Islet of Langerhans (tissue), 1 donor: Measurements from ENCODE around the gene LNPEP.

ENCODE experiments used
- FAIRE-seq: peaks from one replicate; lab custom pipeline; 2011; peaks lifted over from hg19 to GRCh38; lab: Jason Lieb, UNC

LNPEP gene

GRCh38 chr5:96935559-96936430 lies at the start of gene LNPEP:
Gene LNPEP (plus strand): TSS chr5:96936080. CDS start chr5:96936156, 76 bp downstream.
- no peak for FAIRE-seq

- no peak for FAIRE-seq
Measured at GRCh38 chr5:96893342-96893741, 42.5 kb upstream of the LNPEP start.

- FAIRE-seq = no peak
Measured at GRCh38 chr5:96896276-96896675, 39.6 kb upstream of the LNPEP start.

- no peak for FAIRE-seq
Measured at GRCh38 chr5:96896806-96897205, 39.1 kb upstream of the LNPEP start.

GRCh38 chr5:96901384-96901783 lies 34.5 kb upstream of the LNPEP start:
- no peak for FAIRE-seq

- no peak for FAIRE-seq
Measured at GRCh38 chr5:96901841-96902240, 34.0 kb upstream of the LNPEP start.

GRCh38 chr5:96902876-96903275 lies 33.0 kb upstream of the LNPEP start:
- no peak for FAIRE-seq

- no peak for FAIRE-seq
Measured at GRCh38 chr5:96903300-96903699, 32.6 kb upstream of the LNPEP start.

- no peak for FAIRE-seq
Measured at GRCh38 chr5:96904054-96904931, 31.6 kb upstream of the LNPEP start.

GRCh38 chr5:96905864-96906263 lies 30.0 kb upstream of the LNPEP start:
- FAIRE-seq = no peak

- no peak for FAIRE-seq
Measured at GRCh38 chr5:96909003-96909402, 26.9 kb upstream of the LNPEP start.

- FAIRE-seq = no peak
Measured at GRCh38 chr5:96909435-96909834, 26.4 kb upstream of the LNPEP start.

- FAIRE-seq = peak; percentile 13
Measured at GRCh38 chr5:96911139-96911538, 24.7 kb upstream of the LNPEP start.

- no peak for FAIRE-seq
Measured at GRCh38 chr5:96913233-96913632, 22.6 kb upstream of the LNPEP start.

- FAIRE-seq = no peak
Measured at GRCh38 chr5:96919754-96920197, 16.1 kb upstream of the LNPEP start.

GRCh38 chr5:96920744-96921355 lies 15.0 kb upstream of the LNPEP start:
- no peak for FAIRE-seq

- no peak for FAIRE-seq
Measured at GRCh38 chr5:96922499-96923244, 13.2 kb upstream of the LNPEP start.

GRCh38 chr5:96924016-96924443 lies 11.8 kb upstream of the LNPEP start:
- peak; percentile 17 for FAIRE-seq

GRCh38 chr5:96926276-96926675 lies 9.6 kb upstream of the LNPEP start:
- no peak for FAIRE-seq

- no peak for FAIRE-seq
Measured at GRCh38 chr5:96927008-96927407, 8.9 kb upstream of the LNPEP start.

- FAIRE-seq = no peak
Measured at GRCh38 chr5:96928931-96929708, 6.8 kb upstream of the LNPEP start.
